ENCODE data around the gene DNAI2. TPM values are rescaled to one million over a fixed set of nuclear protein-coding genes. Genes with fewer than 3 reads are reported as not detected.

DNAI2 gene
- total and polyA plus RNA-seq, 9 of the 15 experiments (the other 6 are each of a cell fraction or from before 2014, with no cell fraction given), result not detected

- TF ChIP-seq POLR3G (IDR thresholded peaks at IDR 0.05; ENCODE audit: extremely low read depth, insufficient read length, insufficient replicate concordance) (no peak), FOXJ3 (CRISPR knock-in tag; IDR thresholded peaks at IDR 0.05) (no peak)
Measured at GRCh38 chr17:74339537-74340195, 65.6 kb downstream of the DNAI2 start (continued).

- Histone ChIP-seq H4K20me1 (replicated peaks; ENCODE audit: control insufficient read depth, insufficient read depth, low read length) (peaks cover 27% of the 10 kb centered on the region), H3K9ac (ENCODE audit: insufficient read depth in 1 of 2, low read depth in 2 of 2, low read length in 2 of 2) (peak overlapping the region in 1 of 2 experiments; percentile 26; a peak in 1 of 4 replicates), H3K36me3 (ENCODE audit: control insufficient read depth, insufficient read depth, low read length) (no peaks in the 10 kb centered on the region), H3K4me2 (ENCODE audit: insufficient read depth, low read length) (no peak overlapping the region), H3K4me1 (replicated peaks in 1 of 2; ENCODE audit: control insufficient read depth in 2 of 2, insufficient read depth in 2 of 2, low read length in 2 of 2) (peaks cover 0 to 14% of the 10 kb centered on the region in 2 experiments; a peak in 2 of 5 replicates), H3K9me3 (replicated peaks; ENCODE audit: control insufficient read depth, insufficient read depth, low read depth, low read length) (no peaks in the 10 kb centered on the region), H3K27me3 (ENCODE audit: control insufficient read depth in 2 of 2, insufficient read depth in 2 of 2, low read length in 2 of 2) (peaks cover 11 to 71% of the 10 kb centered on the region in 2 experiments; a peak in 4 of 5 replicates), H3K79me2 (ENCODE audit: control insufficient read depth, insufficient read depth, low read length) (no peaks in the 10 kb centered on the region), H3K9me1 (ENCODE audit: control insufficient read depth, insufficient read depth, low read length) (no peaks in the 10 kb centered on the region), H2AFZ (ENCODE audit: low read depth, low read length) (no peak overlapping the region), H3K4me3 (no peak overlapping the region), H3K27ac (ENCODE audit: extremely low read depth, low read depth, low read length) (no peak overlapping the region)
- no TSS peak for BruUV-seq (replicated peaks)
- intact Hi-C loops (cut with micrococcal nuclease) (no loop called here), in situ Hi-C loops (cut with MboI) (no loop called here)
- 5% methylated on average over 8 of the region's 13 CpGs for WGBS (ENCODE audit: insufficient coverage, low coverage, missing lambda C conversion rate)
- POLR2A ChIA-PET, result interaction anchor here (0.7 kb wide), 1 partner anchor 122 kb away, joined by 3 read pairs; no protein-coding TSS in a partner anchor
- CTCF ChIA-PET (ENCODE audit: low intra/inter-chr PET ratio), result no interaction called here
- ATAC-seq (peak; percentile 49), FAIRE-seq (no peak), DNase-seq (ENCODE audit: extremely low read depth in 1 of 4, low spot score in 3 of 4) (no peak)
- no peak for TF ChIP-seq GATAD2A (IDR thresholded peaks at IDR 0.05)
- no peak for TF ChIP-seq ZNF551 (CRISPR knock-in tag; IDR thresholded peaks at IDR 0.05)
- TF ChIP-seq ZNF609 (CRISPR knock-in tag; IDR thresholded peaks at IDR 0.05; ENCODE audit: borderline replicate concordance), result no peak
- TF ChIP-seq, protein P1, sequence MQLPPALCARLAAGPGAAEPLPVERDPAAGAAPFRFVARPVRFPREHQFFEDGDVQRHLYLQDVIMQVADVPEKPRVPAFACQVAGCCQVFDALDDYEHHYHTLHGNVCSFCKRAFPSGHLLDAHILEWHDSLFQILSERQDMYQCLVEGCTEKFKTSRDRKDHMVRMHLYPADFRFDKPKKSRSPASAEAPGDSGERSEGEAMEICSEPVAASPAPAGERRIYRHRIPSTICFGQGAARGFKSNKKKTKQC (CRISPR knock-in tag; IDR thresholded peaks at IDR 0.05), result no peak
- TF ChIP-seq RBM22 (IDR thresholded peaks at IDR 0.05; ENCODE audit: low read depth, low read length, poor library complexity, severe bottlenecking), result no peak
- no peak for TF ChIP-seq ARID4B (CRISPR knock-in tag; IDR thresholded peaks at IDR 0.05)
- TF ChIP-seq FOXJ2 (tag; IDR thresholded peaks at IDR 0.05), result no peak
- TF ChIP-seq XRCC5 (IDR thresholded peaks at IDR 0.05; ENCODE audit: low read depth, low read length), result no peak
Measured at GRCh38 chr17:74340470-74341023, 66.5 kb downstream of the DNAI2 start.

Data from K562 (cell line).